ENCODE data around the gene RFX3. TPM values are rescaled to one million over a fixed set of nuclear protein-coding genes. Genes with fewer than 3 reads are reported as not detected.

The RFX3 gene
- total and polyA plus RNA-seq, 3 donors from 2014 or later: 29.7 to 45.3 (median 30.7) TPM

DNA sequence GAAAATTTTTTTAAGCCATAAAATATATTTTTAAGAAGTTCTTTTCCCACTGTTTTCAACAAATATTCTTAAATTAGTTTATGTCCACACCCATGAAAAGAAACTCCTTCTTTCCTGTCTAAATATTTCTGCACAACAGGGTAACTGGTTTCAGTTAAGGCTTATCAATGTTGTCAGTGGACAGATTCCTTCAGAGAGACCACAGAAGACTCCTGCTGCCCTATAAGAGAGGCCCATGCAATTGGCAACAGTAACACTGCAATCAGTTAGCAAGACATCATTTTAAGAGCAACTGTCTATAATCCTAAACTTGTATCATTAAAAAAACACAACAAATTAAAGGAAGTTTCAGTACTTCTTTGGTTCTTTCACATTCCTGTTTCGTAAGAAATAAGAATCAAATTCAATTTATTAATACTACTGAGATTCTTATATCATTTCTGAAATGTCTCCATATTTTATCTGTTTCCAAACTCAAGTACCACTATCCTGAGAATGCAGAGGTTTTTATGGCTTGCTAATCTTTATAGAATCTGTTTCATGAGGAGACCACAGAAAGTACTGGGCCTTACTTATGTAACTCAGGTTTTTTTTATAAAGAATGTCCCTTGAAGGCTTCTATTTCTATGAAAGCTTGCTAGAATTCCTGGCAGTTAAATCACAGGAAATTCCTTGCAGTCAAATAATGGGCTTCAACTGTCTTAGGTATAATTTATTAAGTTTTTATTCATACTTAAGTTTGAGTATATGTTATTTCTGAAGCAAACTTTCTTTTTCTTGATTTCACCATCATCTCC lies 240.2 kb downstream of the RFX3 start:
- Histone ChIP-seq H3K9me3 (no peaks in the 10 kb centered on the region), H3K27ac (no peak overlapping the region), H3K27me3 (no peaks in the 10 kb centered on the region), H3K4me3 (no peak overlapping the region), H3K36me3 (ENCODE audit: low read depth, missing control alignments) (no peaks in the 10 kb centered on the region), H3K4me1 (no peaks in the 10 kb centered on the region)
- intact Hi-C loops (cut with DNase I; ENCODE audit: low total_unique reads): no loop called here
- TF ChIP-seq, protein P1, sequence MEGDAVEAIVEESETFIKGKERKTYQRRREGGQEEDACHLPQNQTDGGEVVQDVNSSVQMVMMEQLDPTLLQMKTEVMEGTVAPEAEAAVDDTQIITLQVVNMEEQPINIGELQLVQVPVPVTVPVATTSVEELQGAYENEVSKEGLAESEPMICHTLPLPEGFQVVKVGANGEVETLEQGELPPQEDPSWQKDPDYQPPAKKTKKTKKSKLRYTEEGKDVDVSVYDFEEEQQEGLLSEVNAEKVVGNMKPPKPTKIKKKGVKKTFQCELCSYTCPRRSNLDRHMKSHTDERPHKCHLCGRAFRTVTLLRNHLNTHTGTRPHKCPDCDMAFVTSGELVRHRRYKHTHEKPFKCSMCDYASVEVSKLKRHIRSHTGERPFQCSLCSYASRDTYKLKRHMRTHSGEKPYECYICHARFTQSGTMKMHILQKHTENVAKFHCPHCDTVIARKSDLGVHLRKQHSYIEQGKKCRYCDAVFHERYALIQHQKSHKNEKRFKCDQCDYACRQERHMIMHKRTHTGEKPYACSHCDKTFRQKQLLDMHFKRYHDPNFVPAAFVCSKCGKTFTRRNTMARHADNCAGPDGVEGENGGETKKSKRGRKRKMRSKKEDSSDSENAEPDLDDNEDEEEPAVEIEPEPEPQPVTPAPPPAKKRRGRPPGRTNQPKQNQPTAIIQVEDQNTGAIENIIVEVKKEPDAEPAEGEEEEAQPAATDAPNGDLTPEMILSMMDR (IDR thresholded peaks at IDR 0.05): no peak
- TF ChIP-seq POLR2A (IDR thresholded peaks at IDR 0.05): no peak
- no peak for DNase-seq
- 87 to 95% methylated on average over 1 of the region's 1 CpG for WGBS, 2 donors

DNA sequence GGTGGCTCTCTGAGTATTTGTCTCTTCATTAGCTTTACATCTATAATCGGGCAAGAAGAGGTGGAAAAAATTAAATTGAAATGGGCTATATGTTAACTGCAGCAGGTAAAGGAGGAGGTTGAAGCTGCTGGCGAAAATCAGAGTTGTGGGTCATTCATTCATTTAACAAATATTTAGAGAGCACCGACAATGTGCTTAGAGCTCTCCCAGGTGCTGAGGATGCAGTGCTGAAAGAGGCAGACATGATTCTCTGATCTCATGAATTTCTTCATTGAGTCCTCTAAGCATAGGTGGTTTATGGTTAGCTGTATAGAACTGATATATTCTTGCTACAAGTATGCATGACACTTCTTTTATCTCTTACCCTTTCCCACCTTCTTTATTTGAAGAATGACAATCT lies 243.4 kb downstream of the RFX3 start:
- intact Hi-C loops (cut with DNase I; ENCODE audit: low total_unique reads): no loop called here
- H3K36me3 ChIP-seq (ENCODE audit: low read depth, missing control alignments): no peaks in the 10 kb centered on the region
- H3K27ac ChIP-seq: no peak overlapping the region
- no peaks in the 10 kb centered on the region for H3K4me1 ChIP-seq
- no peaks in the 10 kb centered on the region for H3K27me3 ChIP-seq
- 84 to 95% methylated on average over 3 of the region's 3 CpGs for WGBS, 2 donors
- H3K4me3 ChIP-seq: no peak overlapping the region
- no peak for TF ChIP-seq POLR2A (IDR thresholded peaks at IDR 0.05)
- TF ChIP-seq, protein P1 (IDR thresholded peaks at IDR 0.05): no peak
- no peaks in the 10 kb centered on the region for H3K9me3 ChIP-seq
- no peak for DNase-seq

DNA sequence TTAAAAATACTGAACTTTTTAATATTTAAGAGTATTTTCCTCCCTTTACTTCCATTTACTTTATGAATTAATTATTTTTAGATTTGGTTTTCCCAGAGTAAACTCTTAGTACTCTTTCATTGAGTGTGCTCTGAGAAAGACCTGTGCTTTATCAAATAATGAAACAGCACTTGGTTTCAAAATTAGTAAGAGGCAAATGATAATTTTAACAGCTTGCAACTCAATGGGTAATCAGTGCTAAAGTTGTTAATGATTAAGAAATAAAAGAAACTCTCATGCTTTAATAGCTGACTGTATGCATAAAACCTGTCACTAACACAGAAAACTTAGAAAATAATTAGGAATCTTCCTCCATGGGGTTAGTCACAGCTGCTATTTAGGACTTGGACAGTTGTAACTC lies 244.4 kb downstream of the RFX3 start:
- no peaks in the 10 kb centered on the region for H3K9me3 ChIP-seq
- H3K27me3 ChIP-seq: no peaks in the 10 kb centered on the region
- H3K27ac ChIP-seq: no peak overlapping the region
- no peak overlapping the region for H3K4me3 ChIP-seq
- H3K4me1 ChIP-seq: no peaks in the 10 kb centered on the region
- TF ChIP-seq POLR2A (IDR thresholded peaks at IDR 0.05): no peak
- TF ChIP-seq, protein P1 (IDR thresholded peaks at IDR 0.05): no peak
- no peaks in the 10 kb centered on the region for H3K36me3 ChIP-seq (ENCODE audit: low read depth, missing control alignments)
- intact Hi-C loops (cut with DNase I; ENCODE audit: low total_unique reads): no loop called here
- DNase-seq: no peak

DNA sequence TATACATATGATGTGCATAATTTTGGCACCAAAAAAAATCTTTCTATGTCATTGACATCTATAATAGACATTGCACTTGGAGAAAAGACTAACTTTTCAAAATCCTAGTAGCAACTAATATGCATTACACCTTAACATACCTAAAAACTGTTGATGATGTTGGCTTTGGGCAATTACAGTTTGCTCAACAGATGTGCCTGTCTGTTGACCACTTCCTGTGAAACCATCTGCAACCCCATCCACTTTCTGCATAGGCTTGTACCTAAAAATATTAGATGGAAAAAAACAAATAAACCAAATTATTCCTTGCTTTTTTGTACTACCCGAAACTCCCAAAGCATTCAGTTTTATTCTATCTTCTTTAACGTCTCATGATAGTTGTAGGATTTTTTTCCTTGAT lies 248.6 kb downstream of the RFX3 start:
- Histone ChIP-seq H3K4me1 (no peaks in the 10 kb centered on the region), H3K9me3 (no peaks in the 10 kb centered on the region), H3K4me3 (no peak overlapping the region), H3K27ac (no peak overlapping the region), H3K27me3 (no peaks in the 10 kb centered on the region), H3K36me3 (ENCODE audit: low read depth, missing control alignments) (no peaks in the 10 kb centered on the region)
- TF ChIP-seq POLR2A (IDR thresholded peaks at IDR 0.05): no peak
- TF ChIP-seq, protein P1 (IDR thresholded peaks at IDR 0.05): no peak
- WGBS, 2 donors: 75 to 91% methylated on average over 2 of the region's 2 CpGs
- intact Hi-C loops (cut with DNase I; ENCODE audit: low total_unique reads): no loop called here
- DNase-seq: no peak

DNA sequence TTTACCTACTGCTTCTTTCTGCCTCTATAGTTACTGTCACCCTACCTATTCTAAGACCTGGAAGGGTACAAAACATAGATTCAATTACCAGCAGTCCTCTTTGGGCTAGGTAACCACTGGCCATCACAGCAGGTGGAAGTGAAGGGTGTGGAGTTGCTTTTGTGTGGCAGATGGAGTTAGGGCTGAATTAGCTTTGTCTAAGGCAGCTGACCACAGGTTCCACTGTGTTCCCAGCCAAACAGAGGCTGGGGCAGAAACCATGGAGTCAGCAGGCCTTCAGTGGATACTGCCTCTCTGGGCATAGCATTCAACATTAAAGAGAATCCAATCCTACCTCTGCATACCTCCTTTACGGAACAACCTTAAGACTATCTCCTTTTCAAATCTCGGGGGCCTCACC lies 254.2 kb downstream of the RFX3 start:
- intact Hi-C loops (cut with DNase I; ENCODE audit: low total_unique reads): no loop called here
- no peaks in the 10 kb centered on the region for H3K4me1 ChIP-seq
- WGBS, 2 donors: 96 to 98% methylated on average over 2 of the region's 2 CpGs
- H3K4me3 ChIP-seq: no peak overlapping the region
- H3K27ac ChIP-seq: no peak overlapping the region
- no peaks in the 10 kb centered on the region for H3K27me3 ChIP-seq
- no peak for DNase-seq
- H3K9me3 ChIP-seq: no peaks in the 10 kb centered on the region
- TF ChIP-seq, protein P1 (IDR thresholded peaks at IDR 0.05): no peak
- TF ChIP-seq POLR2A (IDR thresholded peaks at IDR 0.05): no peak
- H3K36me3 ChIP-seq (ENCODE audit: low read depth, missing control alignments): no peaks in the 10 kb centered on the region
